HK-2 (cell line): ENCODE measurements around the gene ZNF445.
"Not testable (repeated sequence)": the region's sequence is repeated elsewhere in the genome, so short reads cannot be mapped to it uniquely, and the experiment has no call there.

Experiments
- DNase-seq: peaks from one replicate; pipeline ENCODE4 v3.0.0-alpha.2; 2018; ENCODE audit not compliant: unreplicated experiment

ZNF445 gene

DNA sequence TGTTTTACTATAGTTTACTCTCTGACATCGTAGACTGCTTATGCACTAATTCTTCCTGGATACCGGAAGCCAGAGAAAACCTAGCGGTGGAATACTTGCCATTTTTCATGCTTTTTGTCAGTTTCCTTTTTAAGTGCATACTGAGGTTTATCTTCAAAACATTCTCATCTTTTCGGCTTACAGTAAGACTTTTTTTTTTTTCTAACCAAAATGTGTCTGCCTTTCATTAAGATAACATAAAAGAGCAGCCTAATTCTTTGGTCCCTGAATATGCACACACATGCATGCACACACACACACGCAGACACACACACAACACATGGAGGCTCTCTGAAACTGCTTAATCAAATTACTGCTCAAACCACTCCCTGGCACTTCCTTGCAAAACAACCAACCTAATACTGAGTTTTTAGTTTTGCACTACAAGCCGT, 1.3 kb downstream of the ZNF445 start:
- no peak for DNase-seq

DNA sequence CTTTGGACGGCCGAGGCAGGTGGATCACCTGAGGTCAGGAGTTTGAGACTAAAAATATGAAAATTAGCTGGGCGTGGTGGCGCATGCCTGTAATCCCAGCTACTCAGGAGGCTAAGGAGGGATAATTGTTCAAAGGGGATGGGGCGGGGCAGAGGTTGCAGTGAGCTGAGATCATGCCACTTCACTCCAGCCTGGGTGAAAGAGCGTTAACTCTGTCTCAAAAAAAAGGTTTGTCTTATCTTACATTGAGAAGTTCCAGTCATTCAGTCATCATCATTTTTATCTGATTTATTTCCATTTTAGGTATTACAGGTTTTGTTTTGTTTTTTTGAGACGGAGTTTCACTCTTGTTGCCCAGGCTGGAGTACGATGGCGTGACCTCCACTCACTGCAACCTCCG, 2.6 kb downstream of the ZNF445 start:
- DNase-seq, result not testable (repeated sequence)

GRCh38 chr3:44470430-44470829, 7.0 kb downstream of the ZNF445 start:
- no peak for DNase-seq

DNA sequence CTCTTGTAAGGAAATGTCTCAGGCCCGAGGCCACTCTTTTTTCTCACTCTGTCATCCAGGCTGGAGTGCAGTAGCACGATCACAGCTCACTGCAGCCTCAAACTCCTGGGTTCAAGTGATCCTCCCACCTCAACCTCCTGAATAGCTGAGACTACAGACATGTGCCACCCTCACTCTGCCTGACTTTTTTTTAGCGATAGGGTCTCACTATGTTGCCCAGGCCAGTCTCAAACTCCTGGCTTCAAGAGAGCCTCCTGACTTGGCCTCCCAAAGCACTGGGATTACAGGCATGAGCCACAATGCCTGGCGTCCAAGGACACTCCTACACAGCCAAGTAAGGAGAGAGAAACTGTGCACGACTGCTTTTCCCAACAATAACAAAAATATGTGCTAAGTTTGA, 7.6 kb downstream of the ZNF445 start:
- DNase-seq, result no peak

GRCh38 chr3:44468572-44469520, 8.6 kb downstream of the ZNF445 start:
- peak; percentile 32 for DNase-seq

DNA sequence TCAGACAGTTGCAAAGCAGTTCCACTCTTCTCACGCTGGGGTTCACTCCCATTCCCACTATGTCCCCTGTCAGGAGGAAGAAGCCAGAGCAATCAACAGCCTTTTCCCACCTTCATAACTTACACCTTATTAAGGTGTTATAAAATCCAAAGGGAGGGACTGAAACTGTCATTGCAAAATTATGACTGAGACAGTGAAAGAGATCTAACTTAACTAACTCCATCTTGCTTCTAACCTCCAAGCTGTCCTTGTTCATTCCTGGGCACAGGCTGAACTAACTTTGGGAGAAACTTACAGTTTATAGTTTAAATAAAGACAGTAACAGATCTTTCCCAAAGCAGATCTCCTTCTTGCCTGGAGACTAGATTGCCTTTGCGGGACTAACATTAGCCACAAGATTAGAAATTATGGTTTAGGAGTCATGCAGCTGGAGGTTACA, 9.4 kb downstream of the ZNF445 start:
- DNase-seq, result not testable (repeated sequence)

DNA sequence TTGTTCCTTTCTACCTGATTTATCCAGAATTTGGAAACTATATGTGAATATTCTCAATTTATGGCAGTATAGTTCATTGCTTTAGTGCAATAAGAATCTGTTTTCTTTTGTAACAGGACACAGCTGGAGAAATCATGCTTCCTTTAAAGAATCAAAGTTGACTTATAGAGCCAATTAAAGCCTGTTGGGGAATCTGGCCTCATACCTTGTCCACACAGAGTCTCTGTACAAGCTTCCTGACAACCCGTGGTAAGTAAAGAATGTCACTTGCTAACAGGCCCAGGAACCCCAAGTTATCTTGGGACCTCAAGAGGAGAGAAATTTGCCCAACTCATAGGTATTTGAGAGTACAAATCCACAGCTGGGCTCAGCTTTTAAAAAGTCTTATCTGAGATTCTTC, 10.2 kb downstream of the ZNF445 start:
- no peak for DNase-seq

DNA sequence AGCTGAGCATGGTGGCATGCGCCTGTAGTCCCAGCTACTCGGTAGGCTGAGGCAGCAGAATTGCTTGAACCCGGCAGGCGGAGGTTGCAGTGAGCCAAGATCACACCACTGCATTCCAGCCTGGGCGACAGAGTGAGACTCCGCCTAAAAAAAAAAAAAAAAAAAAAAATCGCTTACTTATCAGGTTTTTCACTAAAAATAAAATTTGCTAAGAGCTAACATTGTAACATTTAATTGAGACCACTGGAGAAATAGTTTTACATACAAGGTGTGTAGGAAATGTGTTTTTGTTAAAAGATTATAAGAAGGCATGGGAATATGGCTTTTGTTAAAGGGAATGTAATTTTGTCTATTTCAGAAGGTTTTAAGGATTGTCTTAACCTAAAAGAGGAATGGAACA, 12.6 kb downstream of the ZNF445 start:
- DNase-seq, result not testable (repeated sequence)

GRCh38 chr3:44464509-44464908, 13.0 kb downstream of the ZNF445 start:
- no peak for DNase-seq

- DNase-seq, result not testable (repeated sequence)
These were observed 17.4 kb downstream of the ZNF445 start for GRCh38 chr3:44460050-44460449.

DNA sequence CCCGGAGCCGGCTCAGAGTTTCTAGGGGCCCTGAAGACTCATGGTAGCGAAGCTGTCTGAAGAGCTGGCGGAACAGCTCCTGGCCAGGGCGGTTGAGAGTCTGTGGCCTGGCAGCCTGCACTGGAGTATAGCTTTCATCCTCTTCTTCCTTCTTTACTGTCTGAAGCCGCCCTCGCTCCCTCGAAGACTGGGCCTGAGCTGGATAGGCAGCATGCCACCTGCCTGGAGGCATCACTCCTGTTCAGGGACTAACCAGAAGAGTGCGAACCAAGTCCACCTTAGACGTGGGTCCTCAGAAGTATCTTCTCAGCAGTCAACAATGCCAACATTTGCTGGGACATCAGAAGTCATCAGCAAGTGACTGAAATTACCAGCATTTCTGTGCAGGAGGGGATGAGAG, 22.2 kb downstream of the ZNF445 start:
- DNase-seq, result no peak

- no peak for DNase-seq
These were observed 23.2 kb downstream of the ZNF445 start for GRCh38 chr3:44454258-44454657.

DNA sequence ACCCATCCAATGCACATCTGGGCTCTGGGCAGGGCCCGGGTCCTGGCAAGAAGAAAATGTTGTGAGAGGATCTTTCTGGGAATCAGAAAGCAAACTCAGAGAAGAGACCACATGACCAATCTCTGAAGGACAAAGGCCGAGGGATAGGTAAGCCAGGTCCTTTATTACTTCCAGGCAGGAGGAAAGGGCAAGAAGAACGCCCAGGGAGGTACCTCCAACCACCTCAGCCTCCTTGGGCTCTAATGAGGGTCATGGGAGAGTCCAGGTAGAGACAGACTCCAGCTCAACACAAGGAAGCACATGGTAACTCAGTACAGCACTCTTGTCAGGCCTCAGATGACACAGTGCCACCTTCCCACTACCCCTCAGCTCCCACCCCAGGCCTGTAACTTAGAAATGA, 26.0 kb downstream of the ZNF445 start:
- DNase-seq, result no peak

DNA sequence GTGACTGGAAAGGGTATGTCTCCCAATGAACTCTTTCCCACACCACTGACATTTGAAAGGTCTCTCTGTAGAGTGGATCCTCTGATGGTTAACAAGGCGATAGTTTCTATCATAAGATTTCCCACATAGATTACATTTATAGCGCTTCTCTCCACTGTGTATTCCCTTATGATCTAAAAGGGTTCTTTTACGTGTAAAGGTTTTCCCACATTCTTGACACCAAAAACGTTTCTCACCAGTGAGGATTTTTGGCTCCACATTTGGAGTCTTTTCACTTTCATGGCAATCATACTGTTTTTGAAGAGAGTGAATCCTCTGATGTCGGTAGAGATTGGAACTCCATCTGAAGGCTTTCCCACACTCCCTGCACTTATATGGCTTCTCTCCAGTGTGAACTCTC, 30.5 kb downstream of the ZNF445 start:
- DNase-seq, result no peak

DNA sequence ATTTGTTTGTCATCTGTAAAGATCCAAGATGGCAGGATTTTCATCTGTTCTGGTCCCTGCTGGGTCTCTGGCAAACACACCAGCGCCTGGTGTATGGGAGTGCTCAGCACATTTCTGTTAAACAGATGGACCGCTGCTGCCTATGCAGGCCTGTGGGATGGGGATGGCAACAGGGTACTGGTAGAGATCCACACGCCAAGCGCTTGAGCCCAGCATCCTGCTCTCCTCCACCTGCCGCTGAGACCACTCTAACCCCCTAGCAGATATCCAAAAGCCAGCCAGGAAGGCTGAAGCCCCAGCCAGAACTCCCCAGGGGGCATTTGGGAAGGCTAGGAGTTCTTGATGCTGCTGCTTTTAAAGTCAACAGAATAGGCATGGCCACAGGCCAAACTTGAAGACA, 31.7 kb downstream of the ZNF445 start:
- DNase-seq, result no peak

DNA sequence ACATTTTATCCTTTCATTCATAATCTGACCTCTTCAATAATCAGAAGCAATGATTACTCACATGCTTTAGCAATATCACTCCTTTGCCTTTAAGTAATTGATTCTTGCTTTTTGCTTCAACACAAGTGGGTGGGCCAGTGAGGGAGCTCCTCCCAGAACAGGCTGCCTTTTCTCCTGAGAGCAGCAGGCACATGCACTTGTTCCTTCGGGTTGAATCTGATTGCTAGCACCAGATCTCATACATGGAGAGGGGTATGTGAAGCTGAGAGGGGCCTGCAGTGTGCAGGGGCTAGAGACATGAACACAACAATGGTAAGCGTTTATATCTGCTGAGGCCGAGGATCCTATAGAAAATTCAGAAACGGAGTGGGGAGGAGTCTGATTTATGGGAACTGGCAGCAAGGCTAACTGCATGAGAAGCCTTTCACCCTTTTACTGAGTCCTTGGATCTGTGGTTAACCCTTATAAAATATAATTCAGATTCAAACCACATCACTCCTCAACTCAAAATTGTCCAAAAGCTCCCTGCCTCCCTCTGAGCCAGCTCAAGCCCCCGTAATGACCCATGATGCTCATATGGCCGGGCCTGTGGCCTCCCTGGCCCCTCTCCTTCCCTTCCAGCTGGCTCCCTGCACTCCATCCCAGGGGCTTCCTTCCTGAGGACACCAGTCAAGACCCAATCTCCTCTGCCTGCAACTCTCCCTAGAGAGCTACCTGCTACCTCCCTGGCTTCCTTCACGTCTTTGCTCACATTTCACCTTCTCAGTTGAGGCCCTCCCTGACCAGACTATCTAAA, 32.4 kb downstream of the ZNF445 start:
- no peak for DNase-seq

GRCh38 chr3:44444437-44444836, 33.0 kb downstream of the ZNF445 start:
- no peak for DNase-seq

DNA sequence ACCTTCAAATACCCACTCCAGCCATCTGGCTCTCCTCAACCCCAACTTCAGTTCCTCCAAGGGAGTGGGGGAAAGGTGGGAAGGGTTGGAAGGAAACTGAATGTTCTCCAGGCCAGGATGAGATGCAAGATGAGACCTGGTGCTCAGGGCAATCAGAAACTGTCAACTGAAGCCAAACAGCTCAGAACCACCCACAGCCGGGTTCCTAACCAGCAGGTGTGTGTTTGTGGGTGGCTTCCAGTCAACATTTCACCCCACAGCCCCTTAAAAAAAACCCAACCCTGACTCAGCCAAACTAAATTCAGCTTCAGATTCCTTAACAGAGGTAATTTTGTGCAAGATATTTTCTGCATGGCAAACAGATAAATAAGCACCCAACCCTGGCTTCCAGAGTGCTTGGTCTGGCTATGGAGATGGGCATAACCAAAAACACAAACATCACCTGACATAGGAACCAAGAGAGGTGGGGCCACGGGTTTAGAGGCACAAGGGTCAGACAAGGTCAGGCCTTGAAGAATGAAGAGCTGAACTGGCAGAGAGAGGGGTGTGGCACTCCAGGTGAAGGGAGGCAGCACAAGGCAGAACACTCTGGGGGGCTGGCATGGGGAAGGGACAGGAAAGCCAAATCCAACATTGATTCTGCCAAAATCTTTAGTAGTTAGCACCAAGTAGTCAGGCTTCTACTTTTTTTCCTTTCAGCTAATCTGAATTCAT, 34.7 kb downstream of the ZNF445 start:
- DNase-seq, result no peak

DNA sequence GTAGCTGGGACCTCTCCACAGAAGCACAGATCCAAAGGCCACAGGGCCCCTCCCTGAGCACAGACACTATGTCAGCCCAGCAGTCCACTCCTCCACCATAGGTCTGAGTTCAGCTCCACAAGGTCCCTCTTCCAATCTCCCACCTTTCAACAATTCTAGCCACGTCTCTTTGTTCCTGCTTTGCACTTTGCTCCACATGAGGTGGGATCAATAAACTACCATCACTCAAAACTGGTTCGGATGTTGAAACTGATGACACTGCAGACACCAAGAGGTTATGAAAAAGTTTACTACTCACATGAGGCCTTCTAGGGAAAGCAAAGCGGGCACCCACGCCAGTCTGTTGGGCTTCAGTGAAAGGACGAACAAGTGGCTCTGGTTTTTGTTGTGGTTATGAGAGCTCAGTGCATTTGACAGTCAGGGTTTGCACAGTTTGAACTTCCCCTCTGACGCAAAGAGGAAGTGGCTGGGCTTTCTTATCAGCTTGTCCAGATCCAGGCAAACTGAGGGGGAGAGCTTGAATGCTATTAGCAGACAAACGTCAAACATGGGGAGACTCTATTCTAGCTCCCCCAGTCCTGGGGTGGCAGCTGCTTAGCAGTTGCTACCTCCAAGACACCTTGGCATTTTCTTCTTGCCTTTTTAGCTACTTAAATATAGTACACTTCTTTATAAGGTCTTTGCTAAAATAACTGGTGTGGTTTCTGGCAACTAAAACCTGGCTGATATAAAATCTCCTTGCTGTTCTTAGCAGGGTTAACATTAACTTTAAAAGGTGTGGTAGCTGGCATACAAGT, 37.8 kb downstream of the ZNF445 start:
- no peak for DNase-seq

DNA sequence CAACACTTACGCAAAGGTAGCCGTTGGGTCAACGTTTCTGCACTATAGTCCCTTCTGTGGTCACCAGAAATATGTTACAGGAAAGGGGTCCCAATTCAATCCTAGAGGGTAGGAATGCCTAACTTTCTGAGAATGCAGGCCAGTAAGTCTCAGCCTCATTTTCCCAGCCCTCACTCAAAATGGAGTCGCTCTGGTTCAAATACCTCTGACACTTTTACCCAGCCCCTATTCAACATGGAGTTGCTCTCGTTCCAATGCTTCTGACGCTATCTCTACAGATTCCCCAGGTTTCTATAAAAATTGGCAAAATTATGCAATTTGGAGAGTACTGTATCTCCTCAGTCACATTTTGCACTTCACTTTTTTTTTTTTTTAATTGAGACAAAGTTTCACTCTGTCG, 39.7 kb downstream of the ZNF445 start:
- DNase-seq, result no peak

GRCh38 chr3:44436181-44436580, 41.3 kb downstream of the ZNF445 start:
- no peak for DNase-seq
